Inflammatory macrophage (primary cell): Measurements from ENCODE around the gene NABP1.

Experiments
- DNase-seq, 2 donors: peaks; one replicate each; pipeline ENCODE4 v3.0.0-alpha.2; 2020 to 2022

NABP1 gene

DNA sequence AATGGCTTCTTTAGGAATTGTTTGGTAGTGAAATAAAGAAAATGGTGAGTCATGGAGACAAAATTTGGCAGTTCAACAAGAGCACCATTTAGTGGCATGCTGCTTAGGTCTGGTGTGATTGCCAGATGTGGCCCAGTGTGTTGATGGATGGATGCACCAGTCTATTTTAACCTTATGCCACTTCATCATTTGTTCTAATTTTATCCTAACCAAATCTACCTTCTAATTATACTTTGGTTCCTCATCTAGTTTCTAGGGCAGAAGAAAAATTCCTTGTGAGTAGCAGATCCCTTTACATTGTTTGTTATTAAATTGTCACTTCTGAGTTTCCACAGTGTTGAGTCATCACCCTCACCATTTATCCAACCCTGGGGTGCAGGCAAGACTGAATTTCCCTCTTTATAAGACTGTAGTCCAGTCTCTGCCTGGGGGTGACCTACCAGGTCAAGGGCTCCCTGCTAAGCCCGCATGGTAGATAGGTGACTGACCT is 32.5 kb downstream of the NABP1 start:
- DNase-seq = no peak

GRCh38 chr2:191711621-191712020 is 33.7 kb downstream of the NABP1 start:
- no peak for DNase-seq

GRCh38 chr2:191713837-191714236 is 35.9 kb downstream of the NABP1 start:
- DNase-seq = no peak

- no peak for DNase-seq
Observed at GRCh38 chr2:191714925-191715324, 37.0 kb downstream of the NABP1 start.

DNA sequence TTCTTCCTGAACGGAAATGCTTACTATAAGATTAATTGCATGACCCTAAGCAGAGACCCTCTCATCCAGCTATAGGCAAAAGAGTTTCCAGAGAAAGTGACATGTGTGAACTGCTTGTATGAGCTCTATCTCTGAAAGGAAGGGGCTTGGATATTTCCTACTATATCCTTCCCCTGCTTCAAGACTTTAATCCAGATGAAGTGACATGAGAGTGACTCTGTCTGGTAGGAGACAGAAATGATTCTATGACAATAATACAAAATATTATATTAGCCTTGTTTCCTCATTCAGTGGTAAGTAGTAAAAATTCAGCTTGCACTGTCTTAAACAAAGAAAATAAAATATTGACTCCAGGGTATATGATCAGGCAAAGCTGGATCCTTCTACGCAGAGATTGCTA is 37.5 kb downstream of the NABP1 start:
- DNase-seq = no peak

DNA sequence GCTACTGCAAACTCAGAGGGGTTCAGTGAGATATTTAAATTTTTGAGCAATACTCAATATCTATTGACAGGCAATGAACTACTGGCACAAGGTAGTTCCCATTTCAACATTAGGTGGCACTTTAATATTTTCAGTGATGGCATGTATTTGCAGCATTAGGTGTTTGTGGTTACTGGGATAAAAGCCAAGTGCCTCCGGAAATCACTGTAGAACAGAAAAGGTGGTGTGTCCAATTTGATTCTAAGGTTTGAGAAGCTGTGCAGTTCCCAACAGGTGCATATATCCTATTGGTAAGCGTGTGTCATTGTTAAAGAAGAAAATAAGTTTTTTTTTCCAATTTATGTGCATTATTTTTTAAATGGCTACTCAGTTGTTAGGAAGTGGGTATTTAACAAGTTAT is 41.3 kb downstream of the NABP1 start:
- no peak for DNase-seq

GRCh38 chr2:191719938-191720337 is 42.0 kb downstream of the NABP1 start:
- DNase-seq = no peak

GRCh38 chr2:191721331-191721730 is 43.4 kb downstream of the NABP1 start:
- DNase-seq = no peak

- no peak for DNase-seq
Observed at GRCh38 chr2:191724015-191724414, 46.1 kb downstream of the NABP1 start.

- DNase-seq = peak; percentile 22 to 44
Observed at GRCh38 chr2:191728750-191729624, 51.1 kb downstream of the NABP1 start.

- no peak for DNase-seq
Observed at GRCh38 chr2:191730263-191730662, 52.3 kb downstream of the NABP1 start.
